Peyer's patch (tissue), 4 donors: ENCODE measurements around the gene SLC25A34.

ENCODE experiments used
- POLR2A ChIP-seq, 2 donors: fragments of 450-650 bp; IDR thresholded peaks; one replicate each; pipeline ENCODE4 v1.5.1; 2017; ENCODE audit warnings: antibody characterized with exemption in 2 of 2, mild to moderate bottlenecking in 2 of 2, moderate library complexity in 2 of 2
- TF ChIP-seq, protein P1 (sequence below), 6 experiments: fragments of 450-650 bp in 4 of 6; fragments of 200-600 bp in 2 of 6; sonication (generic) in 1 of 6; IDR thresholded peaks; one replicate each; pipeline ENCODE4 v1.5.1; 2017 to 2019; ENCODE audit warnings: antibody characterized with exemption in 6 of 6, mild to moderate bottlenecking in 3 of 6, moderate library complexity in 1 of 6

GRCh38 chr1:15765495-15766194 lies 29.6 kb downstream of the SLC25A34 start:
- TF ChIP-seq, protein P1, sequence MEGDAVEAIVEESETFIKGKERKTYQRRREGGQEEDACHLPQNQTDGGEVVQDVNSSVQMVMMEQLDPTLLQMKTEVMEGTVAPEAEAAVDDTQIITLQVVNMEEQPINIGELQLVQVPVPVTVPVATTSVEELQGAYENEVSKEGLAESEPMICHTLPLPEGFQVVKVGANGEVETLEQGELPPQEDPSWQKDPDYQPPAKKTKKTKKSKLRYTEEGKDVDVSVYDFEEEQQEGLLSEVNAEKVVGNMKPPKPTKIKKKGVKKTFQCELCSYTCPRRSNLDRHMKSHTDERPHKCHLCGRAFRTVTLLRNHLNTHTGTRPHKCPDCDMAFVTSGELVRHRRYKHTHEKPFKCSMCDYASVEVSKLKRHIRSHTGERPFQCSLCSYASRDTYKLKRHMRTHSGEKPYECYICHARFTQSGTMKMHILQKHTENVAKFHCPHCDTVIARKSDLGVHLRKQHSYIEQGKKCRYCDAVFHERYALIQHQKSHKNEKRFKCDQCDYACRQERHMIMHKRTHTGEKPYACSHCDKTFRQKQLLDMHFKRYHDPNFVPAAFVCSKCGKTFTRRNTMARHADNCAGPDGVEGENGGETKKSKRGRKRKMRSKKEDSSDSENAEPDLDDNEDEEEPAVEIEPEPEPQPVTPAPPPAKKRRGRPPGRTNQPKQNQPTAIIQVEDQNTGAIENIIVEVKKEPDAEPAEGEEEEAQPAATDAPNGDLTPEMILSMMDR (IDR thresholded peaks at IDR 0.05): no peak
- no peak for TF ChIP-seq POLR2A (IDR thresholded peaks at IDR 0.05)
